ENCODE measurements around the gene FLT1. TPM values are rescaled to one million over a fixed set of nuclear protein-coding genes. Genes with fewer than 3 reads are reported as not detected.
A peak's percentile ranks its signal among the peaks of the same experiment; 100 is the strongest.

FLT1 gene
- total RNA-seq, 1 donor from 2014 or later: 132 TPM

DNA sequence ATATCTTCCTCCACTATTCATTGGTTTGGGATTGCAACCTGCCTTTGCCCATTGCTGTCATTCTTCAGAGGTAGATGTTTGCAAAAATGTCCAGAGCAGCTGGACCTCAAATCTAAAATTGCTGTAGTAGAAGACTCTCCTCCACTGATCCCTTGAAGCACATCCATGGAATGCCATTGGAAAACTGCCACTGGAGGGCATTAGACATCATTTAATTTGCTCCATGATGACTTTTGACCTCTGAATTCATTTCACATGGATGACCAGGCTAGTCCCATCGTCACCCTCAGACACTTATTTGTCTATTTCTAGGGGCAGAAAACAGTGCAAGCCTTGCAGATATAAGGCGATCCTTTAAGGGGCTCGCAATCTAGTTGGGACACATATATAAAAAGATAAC lies 33.9 kb upstream of the FLT1 start:
- DNase-seq (ENCODE audit: low spot score): no peak

- no peak for DNase-seq (ENCODE audit: low spot score)
Observed at GRCh38 chr13:28528388-28528787, 33.5 kb upstream of the FLT1 start.

DNA sequence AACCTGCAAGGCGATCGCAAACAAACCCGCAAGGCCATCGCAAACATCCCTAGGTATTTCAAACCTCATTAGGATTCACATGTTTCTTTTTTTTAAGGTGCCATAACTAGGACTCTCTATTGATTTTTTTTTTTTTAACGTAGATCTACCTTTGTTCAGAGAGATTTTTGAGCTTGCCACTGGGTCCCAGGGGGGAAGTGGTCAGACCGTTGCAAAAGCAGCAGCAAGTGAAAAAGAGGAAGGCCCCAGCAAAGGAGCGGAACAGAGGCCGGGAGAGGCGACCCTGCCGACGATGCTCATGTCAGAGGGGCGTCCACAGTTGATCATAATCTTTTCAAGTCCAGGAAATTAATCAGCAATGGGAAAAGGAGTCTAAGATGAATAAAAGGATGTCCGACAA lies 32.7 kb upstream of the FLT1 start:
- DNase-seq (ENCODE audit: low spot score): no peak

DNA sequence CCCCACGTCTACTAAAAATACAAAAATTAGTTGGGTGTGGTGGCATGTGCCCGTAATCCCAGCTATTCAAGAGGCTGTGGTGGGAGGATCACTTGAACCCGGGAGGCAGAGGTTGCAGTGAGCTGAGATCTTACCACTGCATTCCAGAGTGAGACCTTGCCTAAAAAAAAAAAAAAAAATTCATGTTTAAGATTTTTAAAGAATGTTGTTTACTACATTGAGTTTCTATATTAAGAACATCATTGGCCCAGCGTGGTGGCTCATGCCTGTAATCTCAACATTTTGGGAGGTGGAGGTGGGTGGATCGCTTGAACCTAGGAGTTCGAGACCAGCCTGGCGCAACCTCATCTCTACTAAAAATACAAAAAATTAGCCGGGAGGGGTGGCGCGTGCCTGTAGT lies 31.9 kb upstream of the FLT1 start:
- DNase-seq (ENCODE audit: low spot score): peak; percentile 10

GRCh38 chr13:28522871-28523270 lies 27.9 kb upstream of the FLT1 start:
- DNase-seq (ENCODE audit: low spot score): no peak

DNA sequence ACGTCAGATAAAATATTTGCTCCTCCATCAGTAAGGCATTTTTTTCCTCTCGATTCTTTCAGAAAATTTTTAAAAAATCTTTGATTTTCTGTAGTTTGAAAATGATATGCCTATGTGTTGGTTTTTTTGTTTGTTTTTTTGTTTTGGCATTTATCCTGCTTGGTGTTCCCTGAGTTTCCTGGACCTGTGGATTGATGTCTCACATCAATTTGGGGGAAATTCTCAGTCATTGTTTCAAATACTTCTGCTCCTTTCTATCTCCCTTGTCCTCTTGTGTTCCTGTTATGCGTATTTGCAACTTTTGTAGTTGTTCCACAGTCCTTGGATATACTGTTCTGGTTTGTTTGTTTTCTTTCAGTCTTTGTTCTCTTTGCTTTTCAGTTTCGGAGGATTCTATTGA lies 18.8 kb upstream of the FLT1 start:
- no peak for DNase-seq (ENCODE audit: low spot score)

DNA sequence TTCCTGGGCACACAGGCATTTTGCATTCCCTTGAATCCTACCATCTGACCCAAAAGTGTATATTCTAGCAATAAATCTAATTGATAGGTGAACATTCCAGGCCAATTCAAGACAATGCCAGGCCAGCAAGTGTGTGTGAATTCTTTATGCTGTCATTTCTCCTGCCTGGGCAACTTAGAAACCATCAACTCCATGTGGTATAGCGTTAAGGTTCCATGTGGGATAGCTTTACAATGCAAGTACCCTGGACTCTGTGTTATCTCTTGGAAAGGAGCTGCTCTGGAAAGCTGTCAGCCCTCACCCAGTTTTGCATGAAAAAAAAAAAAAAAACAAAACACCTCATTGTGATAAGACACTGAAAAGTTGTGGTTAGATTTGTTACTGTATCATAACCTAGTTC lies 15.6 kb upstream of the FLT1 start:
- no peak for DNase-seq (ENCODE audit: low spot score)

DNA sequence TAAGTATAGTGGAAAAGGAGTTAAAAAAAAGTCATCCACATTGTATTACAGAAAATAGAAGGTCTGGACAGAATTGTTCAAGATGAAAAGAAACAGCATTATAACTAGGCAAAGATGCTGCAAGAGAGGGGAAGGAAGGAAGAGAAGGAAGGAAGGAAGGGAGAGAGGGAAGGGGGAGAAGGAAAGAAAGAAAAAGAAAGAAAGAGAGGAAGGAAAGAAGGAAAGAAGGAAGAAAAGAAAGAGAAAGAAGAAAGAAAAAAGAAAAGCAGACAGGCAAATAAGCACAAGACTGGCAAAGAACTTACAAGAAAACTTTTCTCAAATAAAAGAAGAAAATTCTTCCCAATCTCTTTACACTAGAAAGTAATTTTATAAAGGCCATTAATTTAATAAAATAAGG lies 15.1 kb upstream of the FLT1 start:
- DNase-seq (ENCODE audit: low spot score): no peak

DNA sequence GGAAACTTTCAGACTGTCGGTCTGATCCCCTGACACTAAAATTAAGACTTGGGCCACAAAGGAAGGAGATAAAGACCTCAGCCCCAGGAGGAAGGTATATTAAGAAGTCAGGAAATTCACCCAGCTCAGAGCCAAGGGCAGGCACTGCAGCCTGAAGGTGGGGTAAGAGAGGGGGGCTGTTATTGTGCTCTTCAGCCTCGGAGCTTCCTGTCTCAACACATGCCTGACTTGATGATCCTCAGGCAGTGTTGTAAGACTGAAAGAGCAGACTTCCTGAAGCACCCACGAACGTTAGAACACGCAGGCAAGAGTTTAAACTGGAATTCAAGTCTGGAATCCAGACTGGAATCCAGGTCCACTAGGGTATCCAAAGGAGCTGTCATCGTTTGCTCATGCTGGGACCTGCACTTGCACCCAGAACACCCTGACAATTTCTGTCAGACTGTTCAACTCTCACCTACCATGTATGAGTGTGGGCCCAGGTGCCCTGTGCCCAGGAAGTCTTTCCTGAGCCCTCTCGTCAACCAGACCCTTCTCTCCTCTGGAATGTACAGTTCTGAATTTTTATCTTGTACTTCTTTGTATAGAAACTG lies 10.7 kb upstream of the FLT1 start:
- no peak for DNase-seq (ENCODE audit: low spot score)

- DNase-seq (ENCODE audit: low spot score): peak; percentile 87
Observed at GRCh38 chr13:28503182-28503967, 8.4 kb upstream of the FLT1 start.

- DNase-seq (ENCODE audit: low spot score): no peak
Observed at GRCh38 chr13:28501547-28501946, 6.6 kb upstream of the FLT1 start.

DNA sequence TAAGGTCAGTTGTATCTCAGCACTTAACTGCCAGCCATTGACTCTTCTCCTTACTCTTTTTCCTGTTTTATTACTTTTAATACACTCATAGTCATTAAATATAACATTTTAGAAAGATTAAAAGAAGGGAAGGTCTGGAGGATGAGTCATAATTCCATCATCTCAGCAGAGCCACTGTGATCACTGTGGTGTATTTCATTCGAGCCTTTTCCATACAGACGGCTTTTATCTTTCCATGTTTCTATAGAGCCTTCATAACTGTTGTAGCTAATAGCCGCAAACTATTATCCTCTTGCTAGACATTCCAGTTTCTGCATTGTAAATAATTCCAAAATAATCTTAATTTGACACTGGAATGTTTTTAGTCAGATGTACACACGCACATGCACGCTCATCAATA lies 4.7 kb upstream of the FLT1 start:
- peak; percentile 91 for DNase-seq (ENCODE audit: low spot score)

- no peak for DNase-seq (ENCODE audit: low spot score)
Observed at GRCh38 chr13:28498481-28499115, 3.7 kb upstream of the FLT1 start.

DNA sequence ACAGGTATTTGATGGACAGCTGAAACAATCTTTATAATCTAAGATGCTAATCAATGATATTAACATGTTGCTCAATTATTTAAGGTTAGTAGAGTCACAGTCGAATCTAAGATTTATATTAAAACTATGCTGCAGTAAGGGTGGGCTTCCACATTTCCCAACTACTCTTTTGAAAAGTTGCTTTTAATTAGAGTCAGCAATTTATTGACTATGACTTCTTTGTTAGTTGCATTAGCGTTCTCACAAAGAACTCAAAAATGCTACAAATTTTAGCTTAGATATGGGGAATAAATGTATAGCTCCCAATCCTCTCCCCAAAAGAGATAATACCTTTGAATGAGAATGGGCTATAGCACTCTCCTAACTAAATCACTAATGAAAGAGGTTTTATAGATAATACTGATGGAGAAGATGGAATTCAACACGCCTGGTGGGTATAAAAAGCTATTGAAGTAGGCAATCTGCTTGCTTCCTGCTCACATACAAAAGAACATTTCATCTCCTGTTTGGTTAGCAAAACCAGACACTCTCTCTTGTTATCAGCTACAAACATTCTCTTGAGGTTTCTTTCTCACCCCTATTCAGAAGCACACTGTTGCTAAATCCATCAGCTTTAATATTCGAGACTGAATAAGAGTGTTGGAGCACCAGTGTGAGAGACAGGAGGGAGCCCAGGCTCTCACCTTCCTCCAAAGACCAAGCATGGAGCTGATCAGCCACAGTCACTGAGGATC lies 2.4 kb upstream of the FLT1 start:
- DNase-seq (ENCODE audit: low spot score): no peak

DNA sequence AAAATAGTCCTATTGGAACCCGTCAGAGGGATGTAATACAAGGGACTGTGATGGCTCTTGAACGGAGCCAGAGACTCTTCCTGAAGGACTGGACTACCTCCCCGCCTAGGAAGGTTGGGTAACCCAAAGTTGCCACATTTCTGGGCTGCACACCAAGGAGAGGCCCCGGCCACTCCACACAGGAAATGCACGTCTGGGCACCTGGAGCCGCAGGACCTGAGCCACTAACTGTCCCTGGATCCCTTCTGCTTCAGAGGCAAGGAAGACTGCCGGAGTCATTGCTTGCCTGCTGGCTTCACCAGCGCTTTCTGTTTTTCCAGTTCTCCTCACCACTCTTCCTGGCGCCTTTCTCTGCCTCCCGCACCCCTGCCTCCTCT lies 1.2 kb upstream of the FLT1 start:
- no peak for DNase-seq (ENCODE audit: low spot score)

- DNase-seq (ENCODE audit: low spot score): no peak
Observed at GRCh38 chr13:28495538-28496187, 735 bp upstream of the FLT1 start.

GRCh38 chr13:28494504-28494777 lies 487 bp downstream of the FLT1 start:
- DNase-seq (ENCODE audit: low spot score): no peak

DNA sequence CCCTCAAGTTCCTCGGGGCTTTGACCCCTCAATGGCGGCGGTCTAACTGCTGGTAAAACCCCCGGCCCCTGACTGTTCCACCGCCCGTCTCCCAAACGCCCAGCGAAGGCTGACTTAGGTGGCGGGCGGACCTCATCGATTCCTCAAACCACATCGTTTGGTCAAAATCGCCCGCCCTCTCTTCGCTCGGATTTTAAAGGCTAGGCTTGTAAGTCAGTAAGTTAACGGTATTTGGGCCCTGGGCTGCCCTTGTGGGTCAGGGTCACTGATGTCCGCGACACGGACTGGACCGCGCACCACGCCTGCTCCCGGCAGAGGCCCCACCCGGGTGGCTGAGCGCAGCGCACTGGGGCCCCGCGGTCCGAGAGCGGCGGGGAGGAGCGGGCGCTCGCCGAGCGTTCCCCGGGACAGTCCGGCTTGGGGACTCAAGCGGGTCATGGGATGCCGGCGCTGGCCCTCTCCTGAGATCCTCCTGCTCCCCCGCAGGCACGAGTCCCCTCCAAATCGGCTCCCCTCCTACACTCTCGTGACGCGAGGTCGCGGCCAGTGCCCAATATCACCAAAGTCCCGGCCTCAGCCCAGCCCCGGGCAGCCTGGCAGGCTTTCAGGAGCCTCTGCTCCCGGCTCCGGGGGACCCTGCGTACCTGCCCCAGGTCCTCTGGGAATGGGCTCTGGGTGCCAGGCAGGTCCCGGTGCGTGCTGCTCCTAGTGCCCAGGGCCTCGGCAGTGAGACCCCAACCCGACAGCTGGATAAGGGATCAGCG lies 1.0 kb downstream of the FLT1 start:
- no peak for DNase-seq (ENCODE audit: low spot score)

GRCh38 chr13:28492569-28493367 lies 2.2 kb downstream of the FLT1 start:
- DNase-seq (ENCODE audit: low spot score): peak; percentile 56

DNA sequence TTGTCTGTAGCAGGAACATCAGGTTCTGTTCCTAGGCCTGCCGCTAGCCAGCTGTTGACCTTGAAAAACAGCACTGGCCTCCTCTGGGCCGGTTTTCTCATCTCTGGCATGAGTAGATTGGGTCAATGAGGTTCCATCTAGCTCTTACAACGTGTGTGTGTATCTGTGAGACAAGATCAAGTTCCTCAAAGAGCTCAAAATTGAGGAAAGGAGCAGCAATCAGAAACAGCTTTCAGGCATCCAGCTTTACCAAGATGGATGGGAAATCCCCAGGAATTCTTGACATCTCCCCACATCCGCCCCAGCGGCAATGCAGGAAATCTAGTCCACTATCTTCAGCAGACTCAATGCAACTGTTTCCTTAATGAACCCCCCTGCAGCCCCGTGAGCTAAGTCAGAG lies 4.9 kb downstream of the FLT1 start:
- DNase-seq (ENCODE audit: low spot score): no peak

- DNase-seq (ENCODE audit: low spot score): peak; percentile 69
Observed at GRCh38 chr13:28489524-28489931, 5.4 kb downstream of the FLT1 start.

All from umbilical cord (tissue), 2 donors.